Colonic mucosa (tissue), 4 donors: ENCODE data around the gene MSI2. TPM values are rescaled to one million over a fixed set of nuclear protein-coding genes. Genes with fewer than 3 reads are reported as not detected.

Experiments
- DNase-seq: peaks from one replicate; pipeline ENCODE4 v3.0.0-alpha.2; 2020
- H3K27ac ChIP-seq: fragments of 200-600 bp; one replicate; pipeline ENCODE4 v1.8.0; 2021
- H3K27me3 ChIP-seq: fragments of 200-600 bp; one replicate; pipeline ENCODE4 v1.8.0; 2021
- H3K36me3 ChIP-seq: fragments of 200-600 bp; one replicate; pipeline ENCODE4 v1.8.0; 2021
- H3K4me1 ChIP-seq: fragments of 200-600 bp; one replicate; pipeline ENCODE4 v1.8.0; 2021; ENCODE audit warnings: mild to moderate bottlenecking
- H3K4me3 ChIP-seq: fragments of 200-600 bp; one replicate; pipeline ENCODE4 v1.8.0; 2021
- H3K9ac ChIP-seq, 2 donors: one replicate each; pipeline ENCODE4 v1.7.0; 2013; ENCODE audit warnings: control low read depth in 2 of 2, low read depth in 2 of 2, low read length in 2 of 2
- H3K9me3 ChIP-seq: fragments of 200-600 bp; one replicate; pipeline ENCODE4 v1.8.0; 2021
- CTCF ChIP-seq: fragments of 200-600 bp; IDR thresholded peaks from one replicate; pipeline ENCODE4 v1.8.0; 2022; ENCODE audit warnings: antibody characterized with exemption, mild to moderate bottlenecking
- intact Hi-C: fragments of 100-400 bp; cut with DNase I; formaldehyde crosslinking; loops from one replicate; pipeline ENCODE4 v1.14.1; 2022
- total RNA-seq, 2 donors: library from RNA; stranded (reverse); fragmentation: NEBNext Ultra II Directional in 1 of 2; extraction: Animal tissue kit (Norgen Biotek cat#: 25700) in 1 of 2; gene quantifications; one replicate each; pipeline ENCODE4 v1.2.1, GENCODE V29; 2021
- donor health status: healthy.
- donor health status: DM: no; HTN: no; CAD: no.
- donor health status: DM: no; HTN: no; CAD: no.

MSI2 gene
- total RNA-seq, 2 donors from 2014 or later: 61.6 to 75.4 TPM

GRCh38 chr17:57634713-57635465, 378.6 kb downstream of the MSI2 start:
- Histone ChIP-seq H3K9me3 (no peaks in the 10 kb centered on the region), H3K9ac (no peak overlapping the region), H3K27me3 (no peaks in the 10 kb centered on the region), H3K36me3 (no peaks in the 10 kb centered on the region), H3K4me1 (no peaks in the 10 kb centered on the region), H3K4me3 (no peak overlapping the region), H3K27ac (no peak overlapping the region)
- no peak for DNase-seq
- intact Hi-C loops: no loop called here
- TF ChIP-seq CTCF: no peak

- Histone ChIP-seq H3K4me3 (no peak overlapping the region), H3K4me1 (no peaks in the 10 kb centered on the region), H3K27ac (no peak overlapping the region), H3K9ac (peak overlapping the region in 1 of 2 donors; percentile 9), H3K9me3 (no peaks in the 10 kb centered on the region), H3K27me3 (no peaks in the 10 kb centered on the region), H3K36me3 (no peaks in the 10 kb centered on the region)
- DNase-seq: no peak
- intact Hi-C loops: no loop called here
- no peak for TF ChIP-seq CTCF
Measured at GRCh38 chr17:57636274-57636673, 380.0 kb downstream of the MSI2 start.

- no peak for DNase-seq
- Histone ChIP-seq H3K36me3 (no peaks in the 10 kb centered on the region), H3K9me3 (no peaks in the 10 kb centered on the region), H3K4me3 (no peak overlapping the region), H3K27ac (no peak overlapping the region), H3K4me1 (no peaks in the 10 kb centered on the region), H3K9ac (no peak overlapping the region), H3K27me3 (no peaks in the 10 kb centered on the region)
- TF ChIP-seq CTCF: no peak
- intact Hi-C loops: no loop called here
Measured at GRCh38 chr17:57636985-57637665, 380.8 kb downstream of the MSI2 start.

GRCh38 chr17:57637666-57638010, 381.3 kb downstream of the MSI2 start:
- no peak overlapping the region for H3K9ac ChIP-seq
- H3K4me1 ChIP-seq: no peaks in the 10 kb centered on the region
- no peaks in the 10 kb centered on the region for H3K36me3 ChIP-seq
- no peak overlapping the region for H3K27ac ChIP-seq
- H3K9me3 ChIP-seq: no peaks in the 10 kb centered on the region
- intact Hi-C loops: no loop called here
- DNase-seq: no peak
- H3K4me3 ChIP-seq: no peak overlapping the region
- no peak for TF ChIP-seq CTCF
- H3K27me3 ChIP-seq: no peaks in the 10 kb centered on the region

- no peaks in the 10 kb centered on the region for H3K4me1 ChIP-seq
- H3K27me3 ChIP-seq: no peaks in the 10 kb centered on the region
- no peak overlapping the region for H3K9ac ChIP-seq
- no peak overlapping the region for H3K4me3 ChIP-seq
- H3K27ac ChIP-seq: no peak overlapping the region
- intact Hi-C loops: no loop called here
- no peak for TF ChIP-seq CTCF
- H3K36me3 ChIP-seq: no peaks in the 10 kb centered on the region
- no peaks in the 10 kb centered on the region for H3K9me3 ChIP-seq
- no peak for DNase-seq
Measured at GRCh38 chr17:57638284-57638683, 382.0 kb downstream of the MSI2 start.
